HEK293 (cell line): ENCODE results near the gene MAP3K4.

Experiments
- CTCF ChIA-PET: fragments of 350-600 bp; formaldehyde crosslinking; extraction: SDS; loops from one replicate; lab custom pipeline; 2021; ENCODE audit warnings: antibody characterized with exemption; lab: Yijun Ruan, JAX
- POLR2A ChIA-PET: fragments of 300-600 bp; formaldehyde crosslinking; extraction: SDS; loops from one replicate; lab custom pipeline; 2020; ENCODE audit warnings: antibody characterized with exemption, inconsistent platforms; lab: Yijun Ruan, JAX
- H3K27ac ChIP-seq: fragments of 200-500 bp; sonication (Bioruptor generic); 2 replicates; pipeline ENCODE4 v1.5.1; 2014; ENCODE audit warnings: low read depth, low read length, control low read depth, inconsistent platforms; ENCODE audit errors: extremely low read depth
- H3K36me3 ChIP-seq, 2 experiments: fragments of 200-500 bp in 1 of 2; sonication (Bioruptor generic) in 1 of 2; 1 replicate in 1 of 2; 2 replicates in 1 of 2; pipeline ENCODE4 v1.5.1; 2014 to 2017; ENCODE audit warnings: inconsistent platforms in 2 of 2, low read length in 2 of 2; ENCODE audit not compliant: control insufficient read depth in 2 of 2, insufficient read depth in 1 of 2
- H3K4me1 ChIP-seq: fragments of 200-500 bp; sonication (Bioruptor generic); 2 replicates; pipeline ENCODE4 v1.5.1; 2014; ENCODE audit warnings: mild to moderate bottlenecking, low read length, inconsistent platforms; ENCODE audit not compliant: control insufficient read depth, insufficient read depth
- H3K4me3 ChIP-seq: 2 replicates; pipeline ENCODE4 v1.5.1; 2011; ENCODE audit warnings: low read depth, mild to moderate bottlenecking, control low read depth, low read length, moderate library complexity
- H3K9me3 ChIP-seq: fragments of 200-500 bp; sonication (Bioruptor generic); 2 replicates; pipeline ENCODE4 v1.5.1; 2014; ENCODE audit warnings: low read depth, low read length, inconsistent platforms; ENCODE audit not compliant: control insufficient read depth, insufficient read depth
- BCL6B ChIP-seq: fragments of 450-650 bp; formaldehyde crosslinking; IDR thresholded peaks from 2 replicates; pipeline ENCODE4 v1.5.1; 2017; ENCODE audit warnings: missing biosample characterization, missing genetic modification characterization
- EGR2 ChIP-seq: fragments of 450-650 bp; formaldehyde crosslinking; IDR thresholded peaks from 2 replicates; pipeline ENCODE4 v1.5.1; 2016; ENCODE audit warnings: low read depth, missing biosample characterization, missing genetic modification characterization
- HIC1 ChIP-seq: fragments of 450-650 bp; formaldehyde crosslinking; IDR thresholded peaks from 2 replicates; pipeline ENCODE4 v1.5.1; 2016; ENCODE audit warnings: missing biosample characterization, missing genetic modification characterization
- IKZF3 ChIP-seq: fragments of 450-650 bp; IDR thresholded peaks from 2 replicates; pipeline ENCODE4 v1.5.0; 2018; ENCODE audit warnings: missing biosample characterization, mild to moderate bottlenecking, missing genetic modification characterization, moderate library complexity
- KLF16 ChIP-seq: fragments of 450-650 bp; formaldehyde crosslinking; IDR thresholded peaks from 2 replicates; pipeline ENCODE4 v1.5.1; 2017; ENCODE audit warnings: missing biosample characterization, missing genetic modification characterization
- MYNN ChIP-seq: fragments of 450-650 bp; formaldehyde crosslinking; IDR thresholded peaks from 2 replicates; pipeline ENCODE4 v1.5.1; 2016; ENCODE audit warnings: missing biosample characterization, missing genetic modification characterization, borderline replicate concordance
- PRDM10 ChIP-seq: fragments of 450-650 bp; formaldehyde crosslinking; IDR thresholded peaks from 2 replicates; pipeline ENCODE4 v1.5.1; 2016; ENCODE audit warnings: missing biosample characterization, missing genetic modification characterization
- SP3 ChIP-seq: fragments of 450-650 bp; formaldehyde crosslinking; IDR thresholded peaks from 2 replicates; pipeline ENCODE4 v1.5.1; 2016; ENCODE audit warnings: missing biosample characterization, missing genetic modification characterization
- SP7 ChIP-seq: fragments of 450-650 bp; formaldehyde crosslinking; IDR thresholded peaks from 2 replicates; pipeline ENCODE4 v1.5.1; 2016; ENCODE audit warnings: missing biosample characterization, missing genetic modification characterization
- ZNF2 ChIP-seq: fragments of 450-650 bp; formaldehyde crosslinking; IDR thresholded peaks from 2 replicates; pipeline ENCODE4 v1.5.1; 2016; ENCODE audit warnings: missing biosample characterization, missing genetic modification characterization
- ZNF239 ChIP-seq: fragments of 450-650 bp; formaldehyde crosslinking; IDR thresholded peaks from 2 replicates; pipeline ENCODE4 v1.5.1; 2016; ENCODE audit warnings: missing biosample characterization, missing genetic modification characterization
- ZNF24 ChIP-seq: fragments of 450-650 bp; formaldehyde crosslinking; IDR thresholded peaks from 2 replicates; pipeline ENCODE4 v1.5.1; 2016; ENCODE audit warnings: missing biosample characterization, missing genetic modification characterization
- ZNF391 ChIP-seq: fragments of 450-650 bp; formaldehyde crosslinking; IDR thresholded peaks from 2 replicates; pipeline ENCODE4 v1.5.1; 2016; ENCODE audit warnings: low read depth, missing biosample characterization, missing genetic modification characterization, borderline replicate concordance
- ZNF394 ChIP-seq: fragments of 450-650 bp; formaldehyde crosslinking; IDR thresholded peaks from 2 replicates; pipeline ENCODE4 v1.5.1; 2016; ENCODE audit warnings: missing biosample characterization, missing genetic modification characterization, mild to moderate bottlenecking, moderate library complexity, borderline replicate concordance
- ZNF514 ChIP-seq: fragments of 450-650 bp; formaldehyde crosslinking; IDR thresholded peaks from 2 replicates; pipeline ENCODE4 v1.5.1; 2016; ENCODE audit warnings: missing biosample characterization, missing genetic modification characterization
- ZNF560 ChIP-seq: fragments of 450-650 bp; formaldehyde crosslinking; IDR thresholded peaks from 2 replicates; pipeline ENCODE4 v1.5.1; 2017; ENCODE audit warnings: missing biosample characterization, missing genetic modification characterization, borderline replicate concordance
- ZNF660 ChIP-seq: fragments of 450-650 bp; IDR thresholded peaks from 2 replicates; pipeline ENCODE4 v1.5.1; 2018; ENCODE audit warnings: missing biosample characterization, mild to moderate bottlenecking, missing genetic modification characterization
- ZNF701 ChIP-seq: fragments of 450-650 bp; formaldehyde crosslinking; IDR thresholded peaks from 2 replicates; pipeline ENCODE4 v1.5.1; 2016; ENCODE audit warnings: missing biosample characterization, missing genetic modification characterization
- ZNF785 ChIP-seq: fragments of 450-650 bp; formaldehyde crosslinking; IDR thresholded peaks from 2 replicates; pipeline ENCODE4 v1.5.1; 2016; ENCODE audit warnings: missing biosample characterization, missing genetic modification characterization
- ZNF792 ChIP-seq: fragments of 450-650 bp; formaldehyde crosslinking; IDR thresholded peaks from 2 replicates; pipeline ENCODE4 v1.5.1; 2016; ENCODE audit warnings: missing biosample characterization, missing genetic modification characterization

MAP3K4 gene

GRCh38 chr6:161038229-161039031, 46.9 kb downstream of the MAP3K4 start:
- Histone ChIP-seq H3K36me3 (peaks cover 0 to 20% of the 10 kb centered on the region in 2 experiments; a peak in 1 of 3 replicates), H3K9me3 (no peaks in the 10 kb centered on the region), H3K27ac (no peak overlapping the region), H3K4me1 (peaks cover 3% of the 10 kb centered on the region; the same call in 1 of the 2 replicates), H3K4me3 (no peak overlapping the region)
- ChIA-PET POLR2A (interaction anchor here (1.1 kb wide), 1 partner anchor 9 kb away, joined by 3 read pairs; no protein-coding TSS in a partner anchor), CTCF (interaction anchor here (0.6 to 1.5 kb wide), 4 partner anchors 22 to 304 kb away, joined by 3 to 4 read pairs (median 3); no protein-coding TSS in a partner anchor)
- TF ChIP-seq MYNN (tag by site-specific recombination) = no peak
- TF ChIP-seq HIC1 (tag by site-specific recombination) = 0 out of 2 replicates have a peak, but pooled peaks have one; percentile 10
- peak; percentile 79; the same call in 1 of the 2 replicates for TF ChIP-seq ZNF660 (tag by site-specific recombination)
- TF ChIP-seq SP7 (tag by site-specific recombination) = 0 out of 2 replicates have a peak, but pooled peaks have one; percentile 17
- TF ChIP-seq SP3 (tag by site-specific recombination) = no peak

GRCh38 chr6:161041274-161041673, 49.7 kb downstream of the MAP3K4 start:
- CTCF ChIA-PET = interaction anchor here (0.5 kb wide), 2 partner anchors 339 to 587 kb away, joined by 3 read pairs; no protein-coding TSS in a partner anchor
- POLR2A ChIA-PET = no interaction called here
- no peaks in the 10 kb centered on the region for H3K4me1 ChIP-seq
- H3K36me3 ChIP-seq = peaks cover 0 to 22% of the 10 kb centered on the region in 2 experiments; a peak in 1 of 3 replicates
- no peak overlapping the region for H3K4me3 ChIP-seq
- no peak for TF ChIP-seq ZNF24
- TF ChIP-seq BCL6B = no peak
- no peak for TF ChIP-seq ZNF560 (tag by site-specific recombination)
- TF ChIP-seq ZNF792 (tag by site-specific recombination) = no peak
- no peak for TF ChIP-seq ZNF785 (tag by site-specific recombination)
- TF ChIP-seq ZNF514 (tag by site-specific recombination) = no peak
- no peak for TF ChIP-seq PRDM10
- TF ChIP-seq ZNF701 (tag by site-specific recombination) = no peak
- TF ChIP-seq ZNF391 (tag by site-specific recombination) = no peak
- no peak for TF ChIP-seq ZNF394 (tag by site-specific recombination)
- TF ChIP-seq IKZF3 (tag by site-specific recombination) = no peak
- TF ChIP-seq ZNF2 (tag by site-specific recombination) = no peak
- TF ChIP-seq EGR2 (tag by site-specific recombination) = no peak
- no peak for TF ChIP-seq KLF16 (tag by site-specific recombination)
- TF ChIP-seq ZNF239 (tag by site-specific recombination) = no peak
- no peak overlapping the region for H3K27ac ChIP-seq
- no peaks in the 10 kb centered on the region for H3K9me3 ChIP-seq
